ENCODE measurements around the gene KMT2E.

DNA sequence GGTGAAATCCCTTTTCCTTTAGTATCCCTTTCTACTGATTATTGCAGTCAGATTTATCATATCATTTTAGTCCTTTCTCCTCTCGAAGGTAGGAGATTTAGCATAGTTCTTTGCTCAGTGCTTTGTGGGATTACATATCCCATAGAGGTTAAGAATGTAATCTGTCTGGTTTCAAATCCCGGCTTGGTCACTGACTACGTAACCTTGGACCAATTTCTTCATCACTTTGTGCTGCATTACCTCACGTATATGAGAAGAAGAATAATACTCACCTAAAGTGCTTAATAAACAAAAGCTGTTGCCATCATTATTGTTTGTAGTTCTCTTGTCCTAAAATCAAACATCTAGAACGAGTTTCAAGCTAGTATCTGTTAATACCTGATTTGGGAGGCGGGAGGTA, 74.0 kb downstream of the KMT2E start:
- TF ChIP-seq CTCF (conservative IDR thresholded peaks at IDR 0.05; ENCODE audit: low read depth, low read length) = no peak
- no peak for TF ChIP-seq EZH2 (IDR thresholded peaks at IDR 0.05; ENCODE audit: borderline replicate concordance, low read depth, low read length, poor library complexity, severe bottlenecking)
